Measurements from ENCODE around the gene MTARC1.

Gene MTARC1

GRCh38 chr1:220806408-220806807 is 19.7 kb downstream of the MTARC1 start:
- DNase-seq (ENCODE audit: low spot score), result no peak

GRCh38 chr1:220807726-220808125 is 21.0 kb downstream of the MTARC1 start:
- no peak for DNase-seq (ENCODE audit: low spot score)

GRCh38 chr1:220808345-220809186 is 21.9 kb downstream of the MTARC1 start:
- DNase-seq (ENCODE audit: low spot score), result no peak

GRCh38 chr1:220809187-220809550 is 22.5 kb downstream of the MTARC1 start:
- no peak for DNase-seq (ENCODE audit: low spot score)

- DNase-seq (ENCODE audit: low spot score), result no peak
These were observed 23.0 kb downstream of the MTARC1 start for GRCh38 chr1:220809704-220810103.

GRCh38 chr1:220810179-220810653 is 23.5 kb downstream of the MTARC1 start:
- DNase-seq (ENCODE audit: low spot score), result peak; percentile 58

GRCh38 chr1:220810963-220811362 is 24.2 kb downstream of the MTARC1 start:
- DNase-seq (ENCODE audit: low spot score), result no peak

GRCh38 chr1:220811695-220812094 is 25.0 kb downstream of the MTARC1 start:
- DNase-seq (ENCODE audit: low spot score), result no peak

- DNase-seq (ENCODE audit: low spot score), result no peak
These were observed 25.6 kb downstream of the MTARC1 start for GRCh38 chr1:220812308-220812707.

- DNase-seq (ENCODE audit: low spot score), result no peak
These were observed 26.3 kb downstream of the MTARC1 start for GRCh38 chr1:220813013-220813412.

- no peak for DNase-seq (ENCODE audit: low spot score)
These were observed 28.7 kb downstream of the MTARC1 start for GRCh38 chr1:220815409-220815808.

GRCh38 chr1:220817907-220818306 is 31.2 kb downstream of the MTARC1 start:
- no peak for DNase-seq (ENCODE audit: low spot score)

GRCh38 chr1:220818421-220819173 is 31.9 kb downstream of the MTARC1 start:
- DNase-seq (ENCODE audit: low spot score), result no peak

GRCh38 chr1:220819467-220820026 is 32.8 kb downstream of the MTARC1 start:
- no peak for DNase-seq (ENCODE audit: low spot score)

GRCh38 chr1:220824031-220824989 is 37.6 kb downstream of the MTARC1 start:
- DNase-seq (ENCODE audit: low spot score), result no peak

- no peak for DNase-seq (ENCODE audit: low spot score)
These were observed 39.3 kb downstream of the MTARC1 start for GRCh38 chr1:220825819-220826551.

- no peak for DNase-seq (ENCODE audit: low spot score)
These were observed 40.0 kb downstream of the MTARC1 start for GRCh38 chr1:220826729-220827128.

- no peak for DNase-seq (ENCODE audit: low spot score)
These were observed 40.9 kb downstream of the MTARC1 start for GRCh38 chr1:220827445-220828178.

- DNase-seq (ENCODE audit: low spot score), result no peak
These were observed 41.4 kb downstream of the MTARC1 start for GRCh38 chr1:220828179-220828490.

GRCh38 chr1:220828950-220829586 is 42.4 kb downstream of the MTARC1 start:
- no peak for DNase-seq (ENCODE audit: low spot score)
